GM23338 (cell line): ENCODE results near the gene ADAM10.

Source experiments
- JUNB ChIP-seq: IDR thresholded peaks from one replicate; pipeline ENCODE4 v1.6.1; 2016; ENCODE audit warnings: antibody characterized with exemption; ENCODE audit not compliant: unreplicated experiment
- POLR2AphosphoS5 ChIP-seq: IDR thresholded peaks from 2 replicates; pipeline ENCODE4 v1.6.1; 2016; ENCODE audit warnings: antibody characterized with exemption, low read depth

GRCh38 chr15:58622877-58623276 lies 126.6 kb downstream of the ADAM10 start:
- TF ChIP-seq JUNB (no peak), POLR2AphosphoS5 (no peak)
